CD14-positive monocyte (primary cell): ENCODE measurements around the gene TAS2R39. TPM values are rescaled to one million over a fixed set of nuclear protein-coding genes. Genes with fewer than 3 reads are reported as not detected.
"Not testable (repeated sequence)": the region's sequence is repeated elsewhere in the genome, so short reads cannot be mapped to it uniquely, and the experiment has no call there.

Experiments used
- DNase-seq, 3 donors: peaks; one replicate each; pipeline ENCODE4 v3.0.0-alpha.2; 2011 to 2022
- H2AFZ ChIP-seq: 2 replicates; pipeline ENCODE4 v1.6.0; 2012; ENCODE audit warnings: mild to moderate bottlenecking, low read depth, low read length, inconsistent platforms; ENCODE audit not compliant: insufficient read depth, poor library complexity, severe bottlenecking
- H3K27ac ChIP-seq, 2 donors: 1 replicate in 1 of 2; 2 replicates in 1 of 2; pipeline ENCODE4 v1.5.1; 2012 to 2013; ENCODE audit warnings: low read length in 2 of 2, control low read depth in 1 of 2, inconsistent platforms in 1 of 2, low read depth in 1 of 2, mild to moderate bottlenecking in 1 of 2
- H3K27me3 ChIP-seq, 2 donors: one replicate each; pipeline versions ENCODE4 v1.6.0 to v1.6.1; 2011 to 2013; ENCODE audit warnings: low read length in 2 of 2; ENCODE audit not compliant: control insufficient read depth in 2 of 2, insufficient read depth in 2 of 2
- H3K36me3 ChIP-seq, 2 donors: replicated peaks in 1 of 2; 1 replicate in 1 of 2; 2 replicates in 1 of 2; pipeline versions ENCODE4 v1.5.1 to v1.6.1; 2012 to 2013; ENCODE audit warnings: low read length in 2 of 2, control low read depth in 1 of 2, inconsistent platforms in 1 of 2, mild to moderate bottlenecking in 1 of 2; ENCODE audit not compliant: insufficient read depth in 2 of 2, control insufficient read depth in 1 of 2
- H3K4me1 ChIP-seq, 2 donors: 1 replicate in 1 of 2; 2 replicates in 1 of 2; pipeline versions ENCODE4 v1.5.1 to v1.6.1; 2012 to 2013; ENCODE audit warnings: low read length in 2 of 2, control low read depth in 1 of 2, inconsistent platforms in 1 of 2, mild to moderate bottlenecking in 1 of 2, moderate library complexity in 1 of 2; ENCODE audit not compliant: insufficient read depth in 2 of 2, control insufficient read depth in 1 of 2
- H3K4me2 ChIP-seq: replicated peaks from 2 replicates; pipeline ENCODE3; 2012; ENCODE audit warnings: low read length, moderate library complexity, mild to moderate bottlenecking; ENCODE audit not compliant: poor library complexity, severe bottlenecking; ENCODE audit errors: extremely low read depth
- H3K4me3 ChIP-seq, 3 experiments: fragments of 200-600 bp in 1 of 3; sonication (generic) in 1 of 3; replicated peaks in 1 of 3; 1 replicate in 2 of 3; 2 replicates in 1 of 3; pipeline ENCODE4 v1.5.1; 2011 to 2013; ENCODE audit warnings: low read length in 3 of 3, mild to moderate bottlenecking in 3 of 3, control low read depth in 2 of 3, low read depth in 2 of 3, inconsistent platforms in 1 of 3, moderate library complexity in 1 of 3
- H3K79me2 ChIP-seq: 2 replicates; pipeline ENCODE4 v1.6.0; 2012; ENCODE audit warnings: mild to moderate bottlenecking, control low read depth, inconsistent platforms, low read length, moderate library complexity; ENCODE audit not compliant: insufficient read depth
- H3K9ac ChIP-seq: 2 replicates; pipeline ENCODE4 v1.6.0; 2017; ENCODE audit warnings: low read length, mild to moderate bottlenecking; ENCODE audit not compliant: insufficient read depth, poor library complexity, severe bottlenecking
- H3K9me3 ChIP-seq, 2 donors: replicated peaks in 1 of 2; 1 replicate in 1 of 2; 2 replicates in 1 of 2; pipeline versions ENCODE4 v1.5.1 to v1.6.1; 2012 to 2013; ENCODE audit warnings: low read length in 2 of 2, control low read depth in 1 of 2; ENCODE audit not compliant: control insufficient read depth in 1 of 2, insufficient read depth in 1 of 2
- H4K20me1 ChIP-seq: 2 replicates; pipeline ENCODE4 v1.6.0; 2012; ENCODE audit warnings: mild to moderate bottlenecking, low read length, control low read depth, moderate library complexity; ENCODE audit not compliant: insufficient read depth
- H3K27ac Mint-ChIP-seq, 7 donors: one replicate each; pipeline ENCODE4 v1.8.0; 2020; ENCODE audit warnings: mild to moderate bottlenecking in 7 of 7, mixed read lengths in 7 of 7, moderate library complexity in 6 of 7, inconsistent platforms in 2 of 7
- H3K27me3 Mint-ChIP-seq, 3 donors: one replicate each; pipeline ENCODE4 v1.8.0; 2021 to 2022; ENCODE audit warnings: low read depth in 3 of 3, mild to moderate bottlenecking in 3 of 3, mixed read lengths in 3 of 3, moderate library complexity in 3 of 3, inconsistent platforms in 1 of 3
- H3K36me3 Mint-ChIP-seq, 2 donors: one replicate each; pipeline ENCODE4 v1.8.0; 2020; ENCODE audit warnings: mixed read lengths in 2 of 2, inconsistent platforms in 1 of 2, mild to moderate bottlenecking in 1 of 2
- H3K4me1 Mint-ChIP-seq: one replicate; pipeline ENCODE4 v1.8.0; 2020; ENCODE audit warnings: mild to moderate bottlenecking, mixed read lengths
- H3K4me3 Mint-ChIP-seq, 2 donors: one replicate each; pipeline ENCODE4 v1.8.0; 2020; ENCODE audit warnings: mild to moderate bottlenecking in 2 of 2, mixed read lengths in 2 of 2, moderate library complexity in 1 of 2
- H3K9me3 Mint-ChIP-seq, 7 donors: one replicate each; pipeline ENCODE4 v1.8.0; 2020 to 2022; ENCODE audit warnings: mixed read lengths in 7 of 7, mild to moderate bottlenecking in 6 of 7, moderate library complexity in 6 of 7, inconsistent platforms in 2 of 7
- WGBS: methylation state at CpG from one replicate; pipeline ENCODE4 v1.1.5; 2013; ENCODE audit warnings: missing lambda C conversion rate; ENCODE audit not compliant: insufficient coverage; 5-methylcytosine and 5-hydroxymethylcytosine counted together
- intact Hi-C, 2 donors: fragments of 100-400 bp; cut with micrococcal nuclease; formaldehyde crosslinking; loops; one replicate each; pipeline versions ENCODE4 v1.15.0 to v1.15.1; 2023
- polyA plus RNA-seq, 3 donors: library from polyadenylated mRNA; depleted of rRNA in 1 of 3; unstranded in 2 of 3; stranded (reverse) in 1 of 3; fragments of 300-500 nt in 2 of 3; fragments of >200 nt in 1 of 3; fragmentation: Illumina TruSeq in 2 of 3; gene quantifications; 1 replicate in 2 of 3; 2 replicates in 1 of 3; pipeline ENCODE4 v1.2.3, GENCODE V29; 2012 to 2021
- TF ChIP-seq, protein P1 (sequence below): fragments of 200-600 bp; IDR thresholded peaks from one replicate; pipeline ENCODE4 v1.8.0; 2022; ENCODE audit warnings: antibody characterized with exemption, mild to moderate bottlenecking

The TAS2R39 gene
- polyA plus RNA-seq, 3 donors: not detected

- Histone ChIP-seq H3K79me2 (no peaks in the 10 kb centered on the region), H3K27me3 (no peaks in the 10 kb centered on the region), H3K4me1 (no peaks in the 10 kb centered on the region), H3K4me3 (no peak overlapping the region), H3K36me3 (no peaks in the 10 kb centered on the region), H3K27ac (no peak overlapping the region), H3K9me3 (peaks cover 21 to 23% of the 10 kb centered on the region in 2 donors), H2AFZ (no peak overlapping the region), H3K9ac (no peak overlapping the region), H4K20me1 (no peaks in the 10 kb centered on the region), H3K4me2 (no peak overlapping the region)
- H3K9me3 Mint-ChIP-seq: peaks cover 21 to 33% (median 30%) of the 10 kb centered on the region in 7 donors
- no peak overlapping the region for H3K27ac Mint-ChIP-seq
- H3K4me1 Mint-ChIP-seq: peaks cover 1% of the 10 kb centered on the region
- TF ChIP-seq, protein P1, sequence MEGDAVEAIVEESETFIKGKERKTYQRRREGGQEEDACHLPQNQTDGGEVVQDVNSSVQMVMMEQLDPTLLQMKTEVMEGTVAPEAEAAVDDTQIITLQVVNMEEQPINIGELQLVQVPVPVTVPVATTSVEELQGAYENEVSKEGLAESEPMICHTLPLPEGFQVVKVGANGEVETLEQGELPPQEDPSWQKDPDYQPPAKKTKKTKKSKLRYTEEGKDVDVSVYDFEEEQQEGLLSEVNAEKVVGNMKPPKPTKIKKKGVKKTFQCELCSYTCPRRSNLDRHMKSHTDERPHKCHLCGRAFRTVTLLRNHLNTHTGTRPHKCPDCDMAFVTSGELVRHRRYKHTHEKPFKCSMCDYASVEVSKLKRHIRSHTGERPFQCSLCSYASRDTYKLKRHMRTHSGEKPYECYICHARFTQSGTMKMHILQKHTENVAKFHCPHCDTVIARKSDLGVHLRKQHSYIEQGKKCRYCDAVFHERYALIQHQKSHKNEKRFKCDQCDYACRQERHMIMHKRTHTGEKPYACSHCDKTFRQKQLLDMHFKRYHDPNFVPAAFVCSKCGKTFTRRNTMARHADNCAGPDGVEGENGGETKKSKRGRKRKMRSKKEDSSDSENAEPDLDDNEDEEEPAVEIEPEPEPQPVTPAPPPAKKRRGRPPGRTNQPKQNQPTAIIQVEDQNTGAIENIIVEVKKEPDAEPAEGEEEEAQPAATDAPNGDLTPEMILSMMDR: no peak
- peaks cover 0 to 1% (median 0%) of the 10 kb centered on the region in 3 donors for H3K27me3 Mint-ChIP-seq
- H3K4me3 Mint-ChIP-seq: no peak overlapping the region
- no peak for DNase-seq
- no peaks in the 10 kb centered on the region for H3K36me3 Mint-ChIP-seq
- no CpG with 5 or more reads among the region's 2 CpGs for WGBS
- intact Hi-C loops: no loop called here
These were observed 5.7 kb upstream of the TAS2R39 start for GRCh38 chr7:143177374-143178119.

DNA sequence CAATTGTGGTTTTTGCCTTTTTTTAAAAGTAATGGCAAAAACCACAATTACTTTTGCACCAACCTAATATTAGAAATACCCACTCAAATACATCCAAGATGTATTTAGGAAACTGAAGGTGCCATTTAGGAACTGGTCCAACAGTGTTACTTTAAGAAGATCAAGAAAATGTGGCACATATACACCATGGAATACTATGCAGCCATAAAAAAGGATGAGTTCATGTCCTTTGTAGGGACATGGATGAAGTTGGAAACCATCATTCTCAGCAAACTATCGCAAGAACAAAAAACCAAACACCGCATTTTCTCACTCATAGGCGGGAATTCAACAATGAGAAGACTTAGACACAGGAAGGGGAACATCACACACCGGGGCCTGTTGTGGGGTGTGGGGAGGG, 2.4 kb upstream of the TAS2R39 start:
- H4K20me1 ChIP-seq, H3K27me3 ChIP-seq, H3K4me3 ChIP-seq, intact Hi-C loops, H3K36me3 Mint-ChIP-seq, H3K27ac ChIP-seq, DNase-seq, H3K36me3 ChIP-seq, H3K79me2 ChIP-seq, H3K4me1 ChIP-seq, H3K27me3 Mint-ChIP-seq, H3K4me1 Mint-ChIP-seq, H3K4me2 ChIP-seq, H2AFZ ChIP-seq, H3K27ac Mint-ChIP-seq, H3K9ac ChIP-seq, H3K4me3 Mint-ChIP-seq: not testable (repeated sequence)
- peaks cover 21 to 23% of the 10 kb centered on the region in 2 donors for H3K9me3 ChIP-seq
- WGBS: no CpG with 5 or more reads among the region's 4 CpGs
- peaks cover 21 to 33% (median 30%) of the 10 kb centered on the region in 7 donors for H3K9me3 Mint-ChIP-seq
